Stimulated activated CD8-positive, alpha-beta memory T cell treated with anti-CD3 and anti-CD28 coated beads, Interleukin-15, amount 100 ng/mL, for 24 hours (primary cell): Measurements from ENCODE around the gene PAF1.

ENCODE experiments used
- DNase-seq: peaks from one replicate; pipeline ENCODE4 v3.0.0-alpha.2; 2020; ENCODE audit warnings: low read depth

PAF1 gene

DNA sequence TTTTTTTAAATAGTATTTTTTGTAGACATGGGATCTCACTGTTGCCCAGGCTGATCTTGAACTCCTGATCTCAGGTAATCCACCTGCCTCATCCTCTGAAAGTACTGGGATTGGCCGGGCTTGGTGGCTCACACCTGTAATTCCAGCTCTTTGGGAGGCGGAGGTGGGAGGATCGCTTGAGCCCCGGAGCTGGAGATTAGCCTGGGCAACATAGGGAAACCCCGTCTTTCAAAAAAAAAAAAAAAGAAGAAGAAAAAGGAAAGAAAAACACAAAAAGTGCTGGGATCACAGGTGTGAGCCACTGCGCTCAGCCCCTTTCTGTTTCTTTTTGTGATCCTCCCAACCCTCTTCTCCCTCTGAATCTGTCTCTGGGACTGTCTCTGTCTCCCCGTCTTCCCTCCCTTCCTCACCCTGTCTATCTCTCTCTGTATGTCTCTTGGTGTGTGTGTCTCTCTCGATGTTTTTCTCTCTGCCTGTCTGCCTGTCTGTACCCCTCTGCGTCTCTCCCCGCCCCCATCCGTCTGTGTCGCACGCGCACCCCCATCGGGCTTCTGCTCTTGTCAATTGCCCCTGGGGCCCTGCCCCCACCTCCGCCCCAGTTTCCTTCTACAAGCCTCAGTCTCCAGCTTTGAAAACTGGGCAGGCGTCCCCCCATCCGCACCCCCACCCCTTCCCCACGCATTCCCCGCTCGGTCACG, 15.2 kb upstream of the PAF1 start:
- DNase-seq: peak; percentile 60

DNA sequence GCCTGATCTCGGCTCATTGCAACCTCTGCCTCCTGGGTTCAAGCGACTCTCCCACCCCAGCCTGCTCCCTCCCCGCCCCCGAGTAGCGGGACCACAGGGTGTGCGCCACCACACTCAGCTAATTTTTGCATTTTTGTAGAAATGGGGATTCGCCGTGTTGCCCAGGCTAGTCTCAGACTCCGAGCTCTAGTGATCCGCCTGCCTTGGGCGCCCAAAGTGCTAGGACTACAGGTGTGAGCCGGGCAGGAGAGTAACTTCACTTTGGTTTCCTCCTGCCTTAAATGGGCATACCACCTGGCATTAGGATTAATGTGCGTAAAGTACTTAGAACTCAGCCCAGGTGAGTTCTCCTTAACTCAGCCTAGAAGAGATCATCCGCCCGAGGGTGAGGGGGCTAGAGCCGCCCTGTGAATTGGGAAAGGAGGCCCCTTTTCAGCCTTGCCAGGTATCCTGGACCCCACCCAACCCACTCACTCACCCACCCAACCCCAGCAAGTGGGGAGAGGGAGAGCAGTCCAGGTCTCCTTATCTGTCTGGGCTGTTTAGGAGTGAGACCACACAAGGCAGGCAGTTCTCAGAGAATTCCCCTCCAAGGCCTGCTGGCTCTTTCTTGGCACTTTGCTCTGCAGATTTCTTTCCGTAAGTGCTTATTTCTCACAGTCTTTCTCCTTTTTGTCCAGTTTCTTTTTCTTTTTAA, 14.5 kb upstream of the PAF1 start:
- DNase-seq: no peak

DNA sequence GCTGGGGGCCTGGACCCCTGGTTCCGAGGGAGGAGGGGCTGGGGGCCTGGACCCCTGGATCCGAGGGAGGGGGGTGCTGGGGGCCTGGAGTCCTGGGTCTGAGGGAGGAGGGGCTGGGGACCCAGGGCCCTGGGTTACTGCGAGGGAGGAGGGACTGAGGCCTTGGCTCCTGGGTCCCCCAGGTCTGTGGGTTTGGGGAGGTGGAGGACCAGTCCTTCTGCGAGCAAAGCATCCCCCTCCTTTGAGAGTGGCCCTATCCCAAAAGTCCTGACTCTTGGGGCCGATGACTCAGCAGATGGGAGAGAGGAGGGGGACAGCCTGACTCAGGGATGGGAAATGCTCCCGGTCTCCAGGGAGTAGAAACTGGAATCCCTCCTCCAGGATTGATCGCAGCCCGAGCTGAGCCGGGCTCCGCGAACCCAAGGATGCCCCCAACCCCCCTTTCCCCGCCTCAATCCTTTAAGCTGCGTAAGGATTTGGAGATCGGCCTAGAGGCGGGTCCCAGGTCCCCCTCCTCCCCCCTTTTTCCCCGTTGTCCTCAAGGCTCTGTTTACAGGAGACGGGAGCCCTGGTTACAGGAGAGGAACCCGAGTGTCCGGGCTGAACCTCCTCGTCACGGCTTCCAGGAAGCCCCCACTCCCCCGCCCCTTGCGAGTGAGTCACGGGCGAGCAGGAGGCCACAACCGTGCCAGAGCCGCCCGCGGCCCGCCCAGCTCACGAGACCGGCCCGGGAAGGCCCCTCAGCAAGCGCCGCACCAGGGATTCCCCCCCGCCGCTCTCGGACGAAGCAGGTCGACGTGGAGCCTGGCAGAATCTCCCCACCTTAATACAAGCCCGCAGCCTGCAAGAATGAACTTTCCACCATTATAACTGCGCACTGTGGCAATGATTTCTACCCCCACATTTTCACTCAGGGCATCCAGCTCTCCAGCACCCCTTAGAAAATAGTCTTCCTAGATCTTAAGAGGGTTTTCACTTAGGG, 12.7 kb upstream of the PAF1 start:
- DNase-seq: peak; percentile 79

DNA sequence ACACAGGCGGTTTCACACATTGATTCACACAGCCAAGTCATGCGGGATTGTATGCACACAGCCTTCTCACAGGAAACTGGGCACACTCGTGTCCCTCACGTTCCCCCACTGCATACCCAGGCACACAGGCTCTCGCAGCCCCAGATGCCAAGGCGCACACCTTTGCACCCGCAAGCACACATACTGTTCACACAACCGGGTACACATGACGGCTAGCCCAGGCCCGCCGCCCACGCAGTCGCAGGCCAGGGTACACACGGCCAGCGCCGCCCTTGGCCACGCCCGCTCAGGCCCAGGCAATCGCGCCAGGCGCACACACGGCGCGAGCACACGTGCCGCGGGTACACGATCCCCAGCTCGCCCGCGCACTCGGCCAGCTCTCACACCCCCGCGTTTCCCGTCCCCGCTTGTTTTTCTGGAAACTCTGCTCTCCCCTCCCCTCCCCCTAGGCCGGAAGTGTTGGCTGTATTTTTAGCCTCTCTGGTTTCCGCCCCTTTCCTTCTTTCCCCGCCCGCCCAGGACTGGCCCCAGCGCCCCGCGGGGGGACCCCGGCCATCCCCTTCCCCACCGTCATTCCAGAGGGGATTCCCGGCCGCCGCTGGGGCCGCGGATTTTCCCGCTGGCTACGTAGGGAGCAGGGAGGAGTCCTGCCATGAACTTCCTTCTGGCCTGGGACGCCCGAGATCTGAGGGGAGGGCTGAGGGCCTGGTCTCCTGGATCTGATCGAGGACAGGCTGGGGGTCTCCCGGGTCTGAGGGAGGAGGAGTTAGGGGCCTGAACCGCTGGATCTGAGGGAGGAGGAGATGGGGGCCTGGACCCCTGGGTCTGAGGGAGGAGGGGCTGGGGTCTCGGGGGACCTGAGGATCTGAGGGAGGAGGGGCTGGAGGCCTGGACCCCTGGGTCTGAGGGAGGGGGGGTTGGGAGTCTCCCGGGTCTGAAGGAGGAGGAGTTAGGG, 11.7 kb upstream of the PAF1 start:
- DNase-seq: peak; percentile 50

DNA sequence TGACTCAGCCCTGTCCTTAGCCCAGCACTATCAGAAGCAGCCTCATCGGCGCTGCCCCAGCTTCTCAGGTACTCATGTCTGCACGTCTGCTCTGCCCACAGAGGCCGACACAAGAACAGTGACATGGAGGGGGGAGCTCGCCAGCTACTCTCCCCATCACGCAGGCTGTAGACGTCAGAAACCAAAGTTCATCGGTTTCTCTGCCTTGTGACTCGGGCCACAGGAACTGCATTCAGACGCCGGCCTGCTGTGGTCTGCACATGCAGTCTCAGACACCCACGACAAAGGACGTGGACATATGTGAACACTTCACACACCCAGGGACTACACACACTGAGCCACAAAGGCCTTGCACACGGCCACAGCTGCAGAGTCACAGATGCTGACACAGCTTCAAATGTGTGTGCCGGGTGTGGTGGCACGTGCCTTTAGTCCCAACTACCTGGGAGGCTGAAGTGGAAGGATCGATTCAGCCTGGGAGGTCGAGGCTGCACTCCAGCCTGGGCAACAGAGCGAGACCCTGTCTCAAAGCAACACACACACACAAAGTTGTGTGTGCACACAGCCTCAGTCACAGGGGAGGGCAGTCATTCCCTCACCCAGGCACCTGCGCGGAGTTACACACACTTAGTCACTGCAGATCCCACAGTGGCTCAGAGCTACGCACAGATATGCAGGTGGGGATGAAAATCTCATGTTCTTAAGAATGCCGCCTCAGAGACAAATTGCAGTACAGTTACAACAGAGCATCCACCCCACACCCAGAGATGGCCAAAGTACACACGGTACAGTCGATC, 10.8 kb upstream of the PAF1 start:
- peak; percentile 41 for DNase-seq

DNA sequence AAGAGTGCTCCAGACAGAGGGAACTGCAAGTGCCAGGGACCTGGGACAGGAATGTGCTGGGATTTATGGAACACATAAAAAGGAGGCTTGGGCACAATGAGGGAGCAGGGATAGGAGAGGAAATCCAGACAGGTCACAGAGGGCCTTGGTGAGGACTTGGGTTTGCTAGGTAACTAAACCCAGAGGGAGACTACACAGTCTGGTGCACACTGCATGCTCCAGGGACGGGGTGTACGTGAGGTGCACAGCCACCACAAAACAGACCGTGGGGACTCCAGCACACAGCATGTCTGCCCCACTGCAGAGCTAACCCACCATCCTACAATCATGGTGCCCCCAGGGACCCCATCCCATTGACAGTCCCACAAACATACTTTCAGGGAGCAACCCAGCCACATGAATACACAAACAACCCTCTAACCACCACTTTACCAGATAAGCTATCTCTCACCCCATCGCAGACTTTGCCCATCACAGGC, 10.2 kb upstream of the PAF1 start:
- no peak for DNase-seq

DNA sequence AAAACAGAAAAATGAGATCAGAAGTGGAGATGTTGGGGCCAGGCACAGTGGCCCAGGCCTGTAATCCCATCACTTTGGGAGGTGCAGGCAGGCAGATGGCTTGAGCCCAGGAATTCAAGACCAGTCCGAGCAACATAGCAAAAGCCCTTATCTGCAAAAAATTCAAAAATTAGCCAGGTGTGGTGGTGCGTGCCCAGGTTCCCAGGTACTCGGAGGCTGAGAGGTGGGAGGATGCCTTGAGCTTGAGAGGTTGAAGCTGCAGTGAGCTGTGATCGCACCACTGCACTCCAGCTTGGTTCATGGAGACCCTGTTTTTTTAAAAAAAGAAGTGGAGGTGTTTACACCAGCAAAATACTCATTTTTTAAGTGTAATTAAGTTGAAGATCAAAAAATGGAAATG, 9.2 kb upstream of the PAF1 start:
- no peak for DNase-seq

DNA sequence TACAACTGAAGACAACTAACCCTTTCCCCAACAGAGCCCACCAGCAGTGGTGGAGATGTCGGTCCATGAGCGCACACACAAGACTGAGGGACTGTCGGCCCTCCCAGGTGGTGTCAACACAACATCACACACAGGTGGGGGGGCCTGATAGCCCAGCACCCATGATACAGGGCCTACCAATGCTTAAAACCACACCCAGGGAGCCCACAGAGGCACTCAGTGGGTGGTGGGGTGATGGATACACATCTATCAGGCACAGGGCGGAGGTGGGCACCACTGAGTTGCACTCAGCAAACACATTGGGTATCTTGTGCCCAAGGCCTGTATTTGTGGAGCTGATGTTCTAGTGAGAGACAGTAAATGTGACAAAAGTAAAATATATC, 8.8 kb upstream of the PAF1 start:
- DNase-seq: no peak

DNA sequence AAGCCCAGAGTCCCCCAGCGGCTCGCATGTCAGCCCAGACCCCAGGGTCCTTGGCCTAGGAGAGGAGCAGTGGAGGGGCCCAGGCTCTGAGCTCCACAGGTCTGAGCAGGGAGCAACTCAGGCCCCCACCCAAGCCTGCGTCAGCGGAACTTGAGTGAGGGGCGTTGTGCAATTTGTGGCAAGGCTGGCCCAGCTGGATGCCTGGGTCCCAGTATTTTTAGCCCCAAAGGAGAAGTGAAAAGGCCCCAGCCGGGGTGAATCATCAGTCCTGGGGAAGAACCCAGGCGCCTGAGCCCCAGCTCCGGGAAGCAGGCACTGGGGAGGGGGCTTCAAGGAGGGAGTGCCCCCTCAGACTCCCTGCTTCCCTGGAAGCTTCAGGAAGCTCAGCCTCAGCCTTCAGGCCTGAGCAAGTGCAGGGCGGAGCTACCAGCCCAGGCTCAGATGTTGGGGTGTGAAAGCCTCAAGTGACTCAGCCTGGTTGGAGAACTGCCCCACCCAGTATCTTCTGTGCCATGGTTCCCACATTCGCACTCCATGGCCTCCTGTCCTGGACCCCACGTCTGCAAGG, 7.5 kb upstream of the PAF1 start:
- no peak for DNase-seq

DNA sequence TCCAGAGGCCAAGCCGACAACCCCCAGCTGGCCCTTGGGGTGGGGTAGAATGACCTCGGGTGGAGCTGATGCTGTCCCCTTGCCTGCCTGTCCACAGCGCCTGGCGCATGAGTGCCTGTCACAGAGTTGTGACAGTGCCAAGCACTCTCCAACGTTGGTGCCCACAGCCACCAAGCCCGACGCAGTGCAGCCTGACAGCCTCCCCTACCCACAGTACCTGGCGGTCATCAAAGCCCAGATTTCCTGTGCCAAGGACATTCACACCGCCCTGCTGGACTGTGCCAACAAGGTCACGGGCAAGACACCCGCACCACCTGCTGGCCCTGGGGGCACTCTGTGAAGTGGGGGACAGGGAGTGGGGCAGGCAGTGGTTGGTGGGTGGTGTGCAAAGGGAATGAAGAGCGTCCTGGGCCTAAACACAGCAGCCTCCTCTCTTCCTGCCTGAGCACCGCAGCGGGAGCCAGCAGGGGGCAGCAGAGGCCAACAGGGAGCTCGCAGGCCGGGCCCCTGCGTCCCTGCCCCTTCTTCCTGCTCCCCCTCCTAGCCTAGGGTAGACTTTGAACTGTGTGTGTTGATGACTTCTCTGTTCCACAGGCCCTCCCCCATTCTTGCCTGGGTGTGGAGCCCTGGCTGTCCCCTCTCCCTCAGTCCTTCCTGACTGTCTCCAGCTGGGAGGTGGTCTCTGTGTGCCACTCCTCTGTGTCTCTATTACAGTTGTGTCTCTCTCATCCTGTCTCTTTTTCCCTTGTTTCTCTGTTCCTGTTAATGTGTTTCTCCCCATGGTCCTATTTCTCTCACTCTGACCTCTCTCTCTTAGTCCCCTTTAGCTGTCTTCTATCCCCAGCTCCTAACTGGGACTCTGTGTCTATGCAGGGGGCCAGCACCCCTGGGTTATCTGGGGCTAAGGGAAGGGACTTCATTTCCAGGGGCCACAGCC, 6.7 kb upstream of the PAF1 start:
- DNase-seq: peak; percentile 95

DNA sequence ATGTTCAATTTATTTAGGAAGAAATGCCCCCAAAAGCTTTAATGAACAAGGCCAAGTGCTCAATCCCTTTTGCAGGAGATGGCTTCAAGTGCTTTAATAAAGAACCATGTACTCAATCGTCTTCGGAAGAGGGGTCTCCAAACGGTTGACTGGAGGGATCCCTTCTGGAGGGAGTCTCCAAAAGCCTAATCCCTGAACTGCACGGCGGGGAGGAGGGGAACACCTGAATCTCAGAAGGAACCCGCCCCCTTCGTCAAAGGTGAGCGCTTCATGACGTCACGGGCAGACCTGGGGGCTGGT, 505 bp downstream of the PAF1 start:
- DNase-seq: no peak

DNA sequence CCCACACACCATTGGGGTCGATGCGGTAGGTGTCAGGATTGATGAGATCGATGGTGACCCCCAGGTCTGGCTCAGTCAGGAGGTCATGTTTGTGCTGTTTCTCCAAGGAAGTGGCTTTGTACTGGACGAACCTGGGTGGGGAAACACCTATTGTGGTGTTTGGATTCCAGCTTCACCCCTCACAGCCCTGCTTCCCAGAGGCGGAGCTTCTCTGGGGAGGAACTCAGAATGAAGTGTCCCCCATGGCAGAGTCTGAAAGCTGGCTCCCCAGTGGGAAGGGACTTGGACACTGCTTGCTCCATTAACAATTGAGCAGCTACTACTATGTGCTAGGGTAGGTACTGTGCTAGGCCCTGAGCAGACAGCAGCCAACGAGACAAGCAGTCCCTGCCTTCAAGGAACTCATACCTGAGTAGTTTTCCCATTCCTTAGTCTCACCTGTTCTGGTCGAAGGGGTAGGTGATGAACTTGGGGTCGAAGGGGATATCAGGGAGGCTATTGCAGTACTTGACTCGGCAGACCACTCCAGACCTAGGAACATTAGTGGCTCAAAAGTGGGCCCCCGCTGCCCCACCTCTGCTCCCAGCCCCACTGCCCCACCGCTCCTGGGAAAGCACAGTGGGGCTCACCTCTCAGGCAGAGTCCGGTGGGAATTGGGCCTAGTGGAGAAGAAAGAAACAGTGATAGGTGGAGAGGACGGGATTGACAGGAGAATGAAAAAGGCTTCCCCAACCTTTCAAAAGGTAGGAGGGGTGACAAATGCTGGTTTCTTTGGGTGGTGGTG, 1.1 kb downstream of the PAF1 start:
- DNase-seq: no peak

DNA sequence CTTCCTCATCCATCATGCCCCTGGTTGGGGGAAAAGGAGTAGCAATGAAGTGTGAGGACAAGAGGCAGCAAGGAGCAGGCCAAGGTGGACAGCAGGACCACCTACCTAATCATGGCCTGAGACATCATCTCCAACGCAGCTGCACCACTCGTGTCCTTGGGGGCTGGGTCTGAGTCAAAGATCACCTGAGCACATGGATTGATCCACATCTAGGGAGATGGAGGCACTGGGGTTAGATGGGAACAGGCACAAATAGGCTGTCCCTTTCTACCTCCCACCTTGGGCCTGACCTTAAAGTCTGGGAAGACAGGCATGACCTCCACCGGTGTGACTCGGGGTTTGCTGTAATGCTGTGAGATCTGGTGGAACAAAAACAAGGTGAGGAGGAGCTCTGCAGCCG, 2.2 kb downstream of the PAF1 start:
- no peak for DNase-seq

DNA sequence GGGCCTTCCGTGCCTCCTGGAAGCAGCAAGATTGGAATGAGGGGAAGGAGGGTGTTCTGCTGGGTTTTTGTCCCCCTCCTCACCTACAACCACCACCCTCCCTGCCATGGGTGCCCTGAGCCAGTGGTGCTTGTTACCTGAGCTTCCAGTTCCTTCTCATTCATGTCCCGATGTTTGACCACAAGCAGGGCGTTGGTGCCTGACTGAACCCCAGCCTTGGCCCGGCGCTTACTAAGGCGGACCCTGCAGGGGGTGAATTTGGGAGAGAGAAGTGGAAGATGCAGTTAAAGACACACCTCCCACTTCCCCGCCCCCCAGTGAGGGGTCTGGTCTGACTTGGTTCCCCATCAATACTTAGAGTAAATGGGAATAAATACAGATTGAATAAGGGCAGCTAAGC, 4.3 kb downstream of the PAF1 start:
- no peak for DNase-seq

DNA sequence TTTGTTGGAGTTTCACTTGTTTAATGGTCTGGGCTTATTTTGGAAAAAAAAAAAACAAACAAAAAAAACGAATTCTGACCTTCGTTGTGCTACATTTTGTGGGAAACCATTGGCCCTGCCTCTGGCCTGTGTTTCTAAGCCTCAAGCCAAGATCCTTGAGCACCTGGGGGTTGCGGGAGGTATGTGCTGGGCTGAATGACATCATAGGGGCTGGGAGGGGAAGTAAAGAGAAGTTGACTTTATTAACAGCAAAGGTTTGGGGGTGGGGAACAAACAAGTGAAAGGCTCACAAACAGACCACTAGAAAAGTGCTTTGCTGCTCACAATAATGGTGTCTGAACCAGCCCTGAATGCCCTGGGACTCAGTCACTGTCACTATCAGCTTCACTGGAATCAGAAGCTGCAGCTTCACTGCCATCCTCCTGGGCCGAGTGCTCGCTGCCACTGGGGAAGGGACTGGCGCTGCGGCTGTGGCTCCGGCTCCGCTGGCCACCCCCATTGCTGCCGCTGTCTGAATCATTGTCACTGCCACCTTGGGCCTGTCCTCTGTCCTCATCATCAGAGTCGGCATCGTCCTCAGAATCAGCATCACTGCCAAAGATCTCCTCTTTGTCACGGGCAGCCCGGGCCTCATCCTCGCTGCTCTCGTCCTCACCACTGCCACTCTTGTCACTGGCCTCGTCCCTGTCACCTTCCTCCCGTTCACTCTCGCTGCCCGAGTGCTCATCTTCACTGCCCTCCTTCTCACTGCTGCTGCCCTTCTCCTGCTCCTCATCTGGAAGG, 5.1 kb downstream of the PAF1 start:
- DNase-seq: no peak

DNA sequence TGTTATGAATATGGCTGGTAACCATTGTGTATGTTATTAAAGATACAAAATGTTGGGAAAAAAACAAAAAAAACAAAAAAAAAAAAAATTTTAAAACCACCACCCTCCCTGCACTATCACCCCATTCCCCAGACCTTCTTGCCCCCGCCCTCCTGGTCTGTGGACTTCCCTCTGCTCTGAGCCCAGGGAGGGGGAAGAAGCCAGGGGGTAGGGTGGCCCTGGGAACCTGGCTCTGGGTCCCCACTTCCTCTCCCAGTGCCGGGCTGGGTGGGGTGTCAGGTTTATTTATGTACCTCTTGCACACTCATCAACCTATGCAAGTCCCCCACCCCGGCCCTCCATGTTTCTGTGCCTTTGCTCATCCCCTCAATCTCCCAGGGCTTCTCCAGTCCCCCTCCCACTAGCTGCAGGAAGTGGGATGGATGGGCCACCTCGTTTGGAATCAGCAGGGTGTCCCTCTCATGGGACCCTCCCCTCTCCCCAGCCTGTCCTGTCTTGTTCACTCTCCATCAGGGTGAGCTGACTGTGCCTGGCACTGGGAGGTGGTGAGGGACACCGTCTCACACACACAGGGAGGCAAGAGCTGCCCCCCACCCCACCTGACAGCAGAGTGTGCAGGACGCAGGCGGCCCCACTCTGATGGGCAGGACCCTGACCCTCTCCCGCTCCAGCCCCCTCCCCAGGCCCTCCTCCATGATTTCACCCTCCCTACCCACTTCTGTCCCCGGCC, 5.9 kb downstream of the PAF1 start:
- DNase-seq: no peak
